HG02938 (cell line): ENCODE data around the gene BTG2.
"Not testable (repeated sequence)": the region's sequence is repeated elsewhere in the genome, so short reads cannot be mapped to it uniquely, and the experiment has no call there.

Experiments used
- ATAC-seq: cut with Tn5 transposase; IDR thresholded peaks from one replicate; pipeline ENCODE4 v1.9.1; 2021; ENCODE audit warnings: mild to moderate bottlenecking, moderate library complexity; ENCODE audit not compliant: unreplicated experiment

The BTG2 gene

GRCh38 chr1:203314025-203314759 lies 8.9 kb downstream of the BTG2 start:
- ATAC-seq = not testable (repeated sequence)

GRCh38 chr1:203316626-203317093 lies 11.3 kb downstream of the BTG2 start:
- no peak for ATAC-seq

- ATAC-seq = no peak
Observed at GRCh38 chr1:203317429-203318228, 12.3 kb downstream of the BTG2 start.

- ATAC-seq = no peak
Observed at GRCh38 chr1:203318229-203318517, 12.9 kb downstream of the BTG2 start.

GRCh38 chr1:203320591-203321272 lies 15.4 kb downstream of the BTG2 start:
- ATAC-seq = peak; percentile 55

GRCh38 chr1:203321273-203322052 lies 16.1 kb downstream of the BTG2 start:
- no peak for ATAC-seq

GRCh38 chr1:203322500-203323179 lies 17.3 kb downstream of the BTG2 start:
- no peak for ATAC-seq

- no peak for ATAC-seq
Observed at GRCh38 chr1:203323587-203323986, 18.3 kb downstream of the BTG2 start.

- no peak for ATAC-seq
Observed at GRCh38 chr1:203324105-203325025, 19.0 kb downstream of the BTG2 start.

- ATAC-seq = no peak
Observed at GRCh38 chr1:203325026-203325417, 19.7 kb downstream of the BTG2 start.

- ATAC-seq = no peak
Observed at GRCh38 chr1:203325418-203326091, 20.2 kb downstream of the BTG2 start.

GRCh38 chr1:203326830-203327683 lies 21.7 kb downstream of the BTG2 start:
- ATAC-seq = peak; percentile 56

- ATAC-seq = peak; percentile 28
Observed at GRCh38 chr1:203327684-203328457, 22.6 kb downstream of the BTG2 start.

GRCh38 chr1:203328714-203329122 lies 23.4 kb downstream of the BTG2 start:
- ATAC-seq = no peak

GRCh38 chr1:203331224-203331623 lies 25.9 kb downstream of the BTG2 start:
- no peak for ATAC-seq

- no peak for ATAC-seq
Observed at GRCh38 chr1:203335503-203335902, 30.2 kb downstream of the BTG2 start.

GRCh38 chr1:203336097-203336496 lies 30.8 kb downstream of the BTG2 start:
- ATAC-seq = no peak
